Measurements from ENCODE around the gene ECHDC3. TPM values are rescaled to one million over a fixed set of nuclear protein-coding genes. Genes with fewer than 3 reads are reported as not detected.

Gene ECHDC3
- total and polyA plus RNA-seq, 2 of the 13 experiments (the other 11 are each of a cell fraction or from before 2014, with no cell fraction given), result not detected

- peak; percentile 85 for TF ChIP-seq FUBP1 (CRISPR knock-in tag; IDR thresholded peaks at IDR 0.05; ENCODE audit: borderline replicate concordance)
- TF ChIP-seq TBX2 (CRISPR knock-in tag; IDR thresholded peaks at IDR 0.05; ENCODE audit: borderline replicate concordance), result peak; percentile 75
- TF ChIP-seq ZNF282 (IDR thresholded peaks at IDR 0.05; ENCODE audit: partially characterized antibody), result no peak
- TF ChIP-seq PHF21A (CRISPR knock-in tag; IDR thresholded peaks at IDR 0.05), result peak; percentile 49; the same call in 1 of the 2 replicates
- TF ChIP-seq GMEB2 (CRISPR knock-in tag; IDR thresholded peaks at IDR 0.05; ENCODE audit: low read depth), result no peak
- peak; percentile 72 for TF ChIP-seq ETV5 (CRISPR knock-in tag; IDR thresholded peaks at IDR 0.05; ENCODE audit: borderline replicate concordance)
- TF ChIP-seq ZNF234 (CRISPR knock-in tag; conservative IDR thresholded peaks at IDR 0.05), result no peak
- peak; percentile 93 for TF ChIP-seq ZNF44 (CRISPR knock-in tag; IDR thresholded peaks at IDR 0.05)
- no peak for TF ChIP-seq PBX2 (CRISPR knock-in tag; IDR thresholded peaks at IDR 0.05)
- TF ChIP-seq GTF3A (CRISPR knock-in tag; conservative IDR thresholded peaks at IDR 0.05), result peak; percentile 82; the same call in 1 of the 2 replicates
- no peak for TF ChIP-seq MXI1 (IDR thresholded peaks at IDR 0.05; ENCODE audit: borderline replicate concordance, low read depth, low read length)
- TF ChIP-seq ZMYM4 (CRISPR knock-in tag; IDR thresholded peaks at IDR 0.05), result peak; percentile 73
- no peak for TF ChIP-seq ZNF225 (CRISPR knock-in tag; IDR thresholded peaks at IDR 0.05)
- TF ChIP-seq CREB3 (CRISPR knock-in tag; IDR thresholded peaks at IDR 0.05), result no peak
- TF ChIP-seq ZSCAN25 (CRISPR knock-in tag; IDR thresholded peaks at IDR 0.05), result 0 out of 2 replicates have a peak, but pooled peaks have one; percentile 51
- no peak for TF ChIP-seq ZFP37 (CRISPR knock-in tag; IDR thresholded peaks at IDR 0.05; ENCODE audit: borderline replicate concordance)
- no peak; the same call in 1 of the 2 replicates for TF ChIP-seq HBP1 (CRISPR knock-in tag; IDR thresholded peaks at IDR 0.05; ENCODE audit: low read depth)
- TF ChIP-seq USF2 (IDR thresholded peaks at IDR 0.05; ENCODE audit: low read depth, low read length), result no peak
- TF ChIP-seq USF2 (CRISPR knock-in tag; IDR thresholded peaks at IDR 0.05; ENCODE audit: borderline replicate concordance), result no peak
- TF ChIP-seq AGO1 (IDR thresholded peaks at IDR 0.05; ENCODE audit: low read depth, low read length, poor library complexity, severe bottlenecking), result no peak
- TF ChIP-seq ZSCAN22 (CRISPR knock-in tag; IDR thresholded peaks at IDR 0.05), result 0 out of 2 replicates have a peak, but pooled peaks have one; percentile 57
Measured at GRCh38 chr10:11757821-11758463, 15.8 kb downstream of the ECHDC3 start (continued).

Measured in HepG2 (cell line).